A549 (cell line): ENCODE results near the gene UGT1A9. TPM values are rescaled to one million over a fixed set of nuclear protein-coding genes. Genes with fewer than 3 reads are reported as not detected.
"Not testable (repeated sequence)": the region's sequence is repeated elsewhere in the genome, so short reads cannot be mapped to it uniquely, and the experiment has no call there.

Experiments used
- ATAC-seq, 2 experiments: fragments of 200-7000 bp in 1 of 2; fragments of >200 bp in 1 of 2; cut with Nextera tagmentation in 1 of 2; cut with Tn5 transposase in 1 of 2; 3 replicates each; pipeline versions ENCODE4 v1.8.0 to v1.9.1; 2018 to 2020; ENCODE audit warnings: mild to moderate bottlenecking in 1 of 2, moderate library complexity in 1 of 2
- CTCF ChIA-PET: fragments of 300-600 bp; sonication (Branson Sonifier 250); formaldehyde crosslinking; extraction: SDS; loops from one replicate; lab custom pipeline; 2021; ENCODE audit warnings: antibody characterized with exemption, inconsistent platforms; lab: Yijun Ruan, JAX
- POLR2A ChIA-PET: fragments of 350-600 bp; formaldehyde crosslinking; extraction: SDS; loops from one replicate; lab custom pipeline; 2021; ENCODE audit warnings: antibody characterized with exemption, inconsistent platforms; lab: Yijun Ruan, JAX
- DNase-seq, 2 experiments: peaks; one replicate each; pipeline versions ENCODE4 v3.0.0 to v3.0.0-alpha.2; 2011 to 2016; ENCODE audit warnings: low read depth in 1 of 2, low spot score in 1 of 2
- FAIRE-seq: peaks from 2 replicates; lab custom pipeline; 2011; peaks lifted over from hg19 to GRCh38; lab: Jason Lieb, UNC
- H3K27ac ChIP-seq, 2 experiments: fragments of >200 bp; sonication (Bioruptor Twin); formaldehyde crosslinking; 3 replicates each; pipeline ENCODE4 v1.5.1; 2016 to 2017
- H3K4me1 ChIP-seq: fragments of >200 bp; sonication (Bioruptor Twin); formaldehyde crosslinking; 3 replicates; pipeline ENCODE4 v1.6.1; 2016
- H3K4me2 ChIP-seq: fragments of >200 bp; sonication (Bioruptor Twin); formaldehyde crosslinking; 3 replicates; pipeline ENCODE4 v1.6.1; 2016
- H3K4me3 ChIP-seq: fragments of >200 bp; sonication (Bioruptor Twin); formaldehyde crosslinking; 3 replicates; pipeline ENCODE4 v1.5.1; 2016
- H3K9me3 ChIP-seq: fragments of >200 bp; sonication (Bioruptor Twin); formaldehyde crosslinking; 3 replicates; pipeline ENCODE4 v1.6.1; 2016
- CBX2 ChIP-seq: fragments of 200-600 bp; sonication (generic); IDR thresholded peaks from 2 replicates; pipeline ENCODE4 v1.6.1; 2016; ENCODE audit warnings: low read depth, mild to moderate bottlenecking, borderline replicate concordance
- CHD2 ChIP-seq: fragments of 150-350 bp; IDR thresholded peaks from 2 replicates; pipeline ENCODE4 v1.6.1; 2014; ENCODE audit warnings: low read length; ENCODE audit not compliant: partially characterized antibody
- CHD4 ChIP-seq: fragments of 200-600 bp; sonication (generic); IDR thresholded peaks from 2 replicates; pipeline ENCODE4 v1.6.1; 2016; ENCODE audit warnings: antibody characterized with exemption, mild to moderate bottlenecking, borderline replicate concordance
- EHF ChIP-seq: fragments of 250-450 bp; sonication (Bioruptor Pico); IDR thresholded peaks from 2 replicates; pipeline ENCODE4 v1.5.0; 2020; ENCODE audit warnings: mild to moderate bottlenecking
- EHMT2 ChIP-seq: fragments of 200-600 bp; sonication (generic); IDR thresholded peaks from 2 replicates; pipeline ENCODE4 v1.6.1; 2016; ENCODE audit warnings: antibody characterized with exemption, low read depth, mild to moderate bottlenecking, moderate library complexity
- FOSB ChIP-seq: fragments of 250-450 bp; sonication (Bioruptor Pico); IDR thresholded peaks from 2 replicates; pipeline ENCODE4 v1.5.0; 2020; ENCODE audit warnings: mild to moderate bottlenecking, moderate library complexity
- FOSL2 ChIP-seq, 2 experiments: fragments of 450-650 bp in 1 of 2; fragments of >200 bp in 1 of 2; sonication (Bioruptor Twin) in 1 of 2; formaldehyde crosslinking; IDR thresholded peaks; 2 replicates each; pipeline versions ENCODE4 v1.5.0 to v1.6.1; 2016 to 2020; ENCODE audit warnings: mild to moderate bottlenecking in 1 of 2, moderate library complexity in 1 of 2
- FOXS1 ChIP-seq: fragments of 250-450 bp; sonication (Bioruptor Pico); IDR thresholded peaks from 2 replicates; pipeline ENCODE4 v1.5.0; 2020; ENCODE audit warnings: mild to moderate bottlenecking, moderate library complexity
- GATA3 ChIP-seq: IDR thresholded peaks from 2 replicates; pipeline ENCODE4 v1.6.1; 2012; ENCODE audit warnings: borderline replicate concordance
- HOXA7 ChIP-seq: fragments of 250-450 bp; sonication (Bioruptor Pico); IDR thresholded peaks from 2 replicates; pipeline ENCODE4 v1.5.0; 2020; ENCODE audit warnings: mild to moderate bottlenecking, moderate library complexity
- HOXB13 ChIP-seq: fragments of 250-450 bp; sonication (Bioruptor Pico); IDR thresholded peaks from 2 replicates; pipeline ENCODE4 v1.5.0; 2020; ENCODE audit warnings: low read depth, mild to moderate bottlenecking, moderate library complexity
- HOXB5 ChIP-seq: fragments of 250-450 bp; sonication (Bioruptor Pico); IDR thresholded peaks from 2 replicates; pipeline ENCODE4 v1.5.0; 2020; ENCODE audit warnings: mild to moderate bottlenecking, moderate library complexity
- JUNB ChIP-seq: fragments of >200 bp; sonication (Bioruptor Twin); formaldehyde crosslinking; IDR thresholded peaks from 2 replicates; pipeline ENCODE4 v1.6.1; 2016
- MAFK ChIP-seq: fragments of 450-650 bp; IDR thresholded peaks from 2 replicates; pipeline ENCODE4 v1.6.1; 2014; ENCODE audit not compliant: partially characterized antibody
- RAD21 ChIP-seq, 2 experiments: fragments of >200 bp in 1 of 2; sonication (Bioruptor Twin) in 1 of 2; formaldehyde crosslinking in 1 of 2; IDR thresholded peaks in 1 of 2; conservative IDR thresholded peaks in 1 of 2; 2 replicates in 1 of 2; 3 replicates in 1 of 2; pipeline ENCODE4 v1.6.1; 2012 to 2018; ENCODE audit warnings: inconsistent platforms in 1 of 2
- RARB ChIP-seq: fragments of 250-450 bp; sonication (Bioruptor Pico); IDR thresholded peaks from 2 replicates; pipeline ENCODE4 v1.8.0; 2021; ENCODE audit warnings: mild to moderate bottlenecking, moderate library complexity
- WGBS: methylation state at CpG from one replicate; pipeline ENCODE4 v1.1.6; 2017; ENCODE audit errors: missing lambda C conversion rate; 5-methylcytosine and 5-hydroxymethylcytosine counted together
- polyA plus RNA-seq, 4 experiments: library from polyadenylated mRNA; depleted of rRNA in 3 of 4; stranded (reverse); fragments of >200 nt; fragmentation: RNase III in 1 of 4; extraction: RNeasy Plus Mini Kit Qiagen cat#74134 plus additional on column Dnase treatment in 1 of 4; gene quantifications; 2 replicates in 3 of 4; 3 replicates in 1 of 4; pipeline ENCODE4 v1.2.3, GENCODE V29; 2011 to 2017
- TF ChIP-seq, protein P1 (sequence below): fragments of 150-350 bp; IDR thresholded peaks from 2 replicates; pipeline ENCODE4 v1.6.1; 2014; ENCODE audit warnings: low read depth, mild to moderate bottlenecking, low read length
- TF ChIP-seq, protein P2 (sequence below): fragments of 250-450 bp; sonication (Bioruptor Pico); IDR thresholded peaks from 2 replicates; pipeline ENCODE4 v1.5.0; 2020; ENCODE audit warnings: low read depth, mild to moderate bottlenecking, moderate library complexity
- TF ChIP-seq, protein P3 (sequence below): fragments of >200 bp; sonication (Bioruptor Twin); formaldehyde crosslinking; IDR thresholded peaks from 3 replicates; pipeline ENCODE4 v1.6.1; 2016

UGT1A9 gene
- polyA plus RNA-seq, 2 of the 4 experiments (the other 2 are of a cell fraction), result 11.0 to 13.1 TPM

DNA sequence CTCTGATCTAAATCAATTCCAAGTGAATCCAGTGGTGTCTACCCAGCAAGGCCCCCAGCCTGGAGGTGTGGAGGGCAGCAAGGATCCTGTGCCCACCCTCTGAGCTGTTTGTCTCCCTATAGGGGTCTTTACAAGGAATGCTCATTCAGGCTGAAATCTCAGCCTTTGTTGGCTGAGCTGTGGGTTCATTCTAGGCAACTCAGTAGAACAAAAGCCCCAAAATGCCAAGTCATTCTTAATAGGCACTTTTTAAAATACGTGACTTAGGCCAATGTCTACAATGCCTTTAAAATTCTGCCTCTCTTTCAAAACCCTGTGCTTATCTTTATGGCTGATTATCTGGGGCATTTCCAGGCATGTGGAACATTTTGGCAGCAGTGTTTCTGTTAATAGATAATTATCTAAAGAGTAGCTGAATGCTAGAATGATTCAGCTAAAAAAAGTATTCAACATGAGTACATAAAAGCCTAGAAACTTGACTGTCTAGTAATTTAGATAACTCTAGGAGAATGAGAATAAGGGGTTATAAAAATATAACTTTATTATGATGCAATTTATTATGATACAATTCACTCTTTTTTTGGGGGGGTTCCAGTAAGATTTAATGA lies 28.4 kb downstream of the UGT1A9 start (continued):
- TF ChIP-seq, protein P1, sequence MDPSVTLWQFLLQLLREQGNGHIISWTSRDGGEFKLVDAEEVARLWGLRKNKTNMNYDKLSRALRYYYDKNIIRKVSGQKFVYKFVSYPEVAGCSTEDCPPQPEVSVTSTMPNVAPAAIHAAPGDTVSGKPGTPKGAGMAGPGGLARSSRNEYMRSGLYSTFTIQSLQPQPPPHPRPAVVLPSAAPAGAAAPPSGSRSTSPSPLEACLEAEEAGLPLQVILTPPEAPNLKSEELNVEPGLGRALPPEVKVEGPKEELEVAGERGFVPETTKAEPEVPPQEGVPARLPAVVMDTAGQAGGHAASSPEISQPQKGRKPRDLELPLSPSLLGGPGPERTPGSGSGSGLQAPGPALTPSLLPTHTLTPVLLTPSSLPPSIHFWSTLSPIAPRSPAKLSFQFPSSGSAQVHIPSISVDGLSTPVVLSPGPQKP, result no peak
- peak; percentile 39 to 71; a peak in 4 of 5 replicates for TF ChIP-seq RAD21 (conservative IDR thresholded peaks at IDR 0.05 in 1 of 2, IDR thresholded peaks at IDR 0.05 in 1 of 2)
- TF ChIP-seq FOXS1 (CRISPR knock-in tag), result peak; percentile 19; the same call in 1 of the 2 replicates
- peak; percentile 99 for TF ChIP-seq GATA3
- peak; percentile 62; the same call in 1 of the 2 replicates for TF ChIP-seq FOSL2 (IDR thresholded peaks at IDR 0.05)
- peak; percentile 80 for TF ChIP-seq FOSL2 (CRISPR knock-in tag; IDR thresholded peaks at IDR 0.05)
- peak; percentile 86 for TF ChIP-seq HOXB5 (CRISPR knock-in tag)
- peak; percentile 79 for TF ChIP-seq EHF (CRISPR knock-in tag)
- TF ChIP-seq JUNB, result peak; percentile 94

DNA sequence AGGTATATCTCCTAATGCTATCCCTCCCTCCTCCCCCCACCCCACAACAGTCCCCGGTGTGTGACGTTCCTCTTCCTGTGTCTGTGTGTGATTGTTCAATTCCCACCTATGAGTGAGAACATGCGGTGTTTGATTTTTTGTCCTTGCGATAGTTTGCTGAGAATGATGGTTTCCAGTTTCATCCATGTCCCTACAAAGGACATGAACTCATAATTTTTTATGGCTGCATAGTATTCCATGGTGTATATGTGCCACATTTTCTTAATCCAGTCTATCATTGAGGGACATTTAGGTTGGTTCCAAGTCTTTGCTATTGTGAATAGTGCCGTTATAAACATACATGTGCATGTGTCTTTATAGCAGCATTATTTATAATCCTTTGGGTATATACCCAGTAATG lies 29.1 kb downstream of the UGT1A9 start:
- not testable (repeated sequence) for ATAC-seq, FAIRE-seq, H3K4me3 ChIP-seq, DNase-seq
- Histone ChIP-seq H3K27ac (peak overlapping the region; percentile 99 to 100), H3K4me1 (peaks cover 36% of the 10 kb centered on the region), H3K9me3 (peaks cover 55% of the 10 kb centered on the region), H3K4me2 (0 out of 3 replicates have a peak overlapping the region, but pooled peaks have one; percentile 35)
- ChIA-PET CTCF (interaction anchor here (0.9 to 2.6 kb wide), 4 partner anchors 10 to 215 kb away, joined by 3 to 11 read pairs (median 3); partner anchors contain the start of gene USP40), POLR2A (interaction anchor here (0.8 to 1.9 kb wide), 6 partner anchors 10 to 214 kb away, joined by 4 to 13 read pairs (median 8); partner anchors contain the start of gene USP40)
- 38% methylated on average over 5 of the region's 5 CpGs for WGBS
- TF ChIP-seq RARB (peak; percentile 61; the same call in 1 of the 2 replicates), HOXB13 (CRISPR knock-in tag) (peak; percentile 64; the same call in 1 of the 2 replicates), FOSB (0 out of 2 replicates have a peak, but pooled peaks have one; percentile 3)
- TF ChIP-seq, protein P2, sequence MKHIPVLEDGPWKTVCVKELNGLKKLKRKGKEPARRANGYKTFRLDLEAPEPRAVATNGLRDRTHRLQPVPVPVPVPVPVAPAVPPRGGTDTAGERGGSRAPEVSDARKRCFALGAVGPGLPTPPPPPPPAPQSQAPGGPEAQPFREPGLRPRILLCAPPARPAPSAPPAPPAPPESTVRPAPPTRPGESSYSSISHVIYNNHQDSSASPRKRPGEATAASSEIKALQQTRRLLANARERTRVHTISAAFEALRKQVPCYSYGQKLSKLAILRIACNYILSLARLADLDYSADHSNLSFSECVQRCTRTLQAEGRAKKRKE (CRISPR knock-in tag), result peak; percentile 61; the same call in 1 of the 2 replicates

DNA sequence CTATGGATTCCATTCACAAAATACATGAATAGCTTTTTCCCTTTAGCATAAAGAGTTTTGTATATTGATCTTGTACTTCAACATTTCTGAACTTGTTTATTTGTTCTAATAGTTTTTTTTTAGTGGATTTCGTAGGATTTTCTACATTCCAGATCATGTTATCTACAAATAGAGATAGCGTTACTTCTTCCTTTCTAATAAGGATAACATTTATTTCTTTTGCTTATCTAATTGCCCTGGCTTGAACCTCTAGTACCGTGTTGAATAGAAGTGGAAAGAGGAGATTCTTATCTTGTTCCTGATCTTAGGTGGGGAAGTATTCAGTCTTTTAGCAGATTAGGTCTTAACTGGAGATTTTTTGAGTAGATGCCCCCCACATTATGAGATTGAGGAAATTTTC lies 30.5 kb downstream of the UGT1A9 start:
- POLR2A ChIA-PET, result no interaction called here
- 81% methylated on average over 3 of the region's 3 CpGs for WGBS
- no peak overlapping the region for H3K4me3 ChIP-seq
- no peak for ATAC-seq
- peaks cover 41% of the 10 kb centered on the region for H3K9me3 ChIP-seq
- DNase-seq, result no peak
- FAIRE-seq, result no peak
- CTCF ChIA-PET, result interaction anchor here (1.0 kb wide), 1 partner anchor 131 kb away, joined by 5 read pairs; no protein-coding TSS in a partner anchor
- H3K4me1 ChIP-seq, result peaks cover 50% of the 10 kb centered on the region
- peak overlapping the region; percentile 99 to 100 for H3K27ac ChIP-seq
- TF ChIP-seq FOSL2 (IDR thresholded peaks at IDR 0.05) (no peak), FOSL2 (CRISPR knock-in tag; IDR thresholded peaks at IDR 0.05) (no peak), EHMT2 (no peak), CHD4 (no peak), MAFK (no peak), CBX2 (no peak), CHD2 (no peak), RARB (no peak), RAD21 (conservative IDR thresholded peaks at IDR 0.05 in 1 of 2, IDR thresholded peaks at IDR 0.05 in 1 of 2) (no peak), FOSB (no peak), HOXA7 (CRISPR knock-in tag) (no peak)
- TF ChIP-seq, protein P2 (CRISPR knock-in tag), result no peak
- TF ChIP-seq, protein P3, sequence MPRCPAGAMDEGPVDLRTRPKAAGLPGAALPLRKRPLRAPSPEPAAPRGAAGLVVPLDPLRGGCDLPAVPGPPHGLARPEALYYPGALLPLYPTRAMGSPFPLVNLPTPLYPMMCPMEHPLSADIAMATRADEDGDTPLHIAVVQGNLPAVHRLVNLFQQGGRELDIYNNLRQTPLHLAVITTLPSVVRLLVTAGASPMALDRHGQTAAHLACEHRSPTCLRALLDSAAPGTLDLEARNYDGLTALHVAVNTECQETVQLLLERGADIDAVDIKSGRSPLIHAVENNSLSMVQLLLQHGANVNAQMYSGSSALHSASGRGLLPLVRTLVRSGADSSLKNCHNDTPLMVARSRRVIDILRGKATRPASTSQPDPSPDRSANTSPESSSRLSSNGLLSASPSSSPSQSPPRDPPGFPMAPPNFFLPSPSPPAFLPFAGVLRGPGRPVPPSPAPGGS, result no peak
- no peak overlapping the region for H3K4me2 ChIP-seq
